DMS53 treated with DMSO at 0.1 percent for 48 hours (cell line): ENCODE data around the gene KCTD2.
"Not testable (repeated sequence)": the region's sequence is repeated elsewhere in the genome, so short reads cannot be mapped to it uniquely, and the experiment has no call there.

Experiments used
- DNase-seq: peaks from one replicate; lab custom pipeline; 2025; ENCODE audit not compliant: unreplicated experiment; lab: John Stamatoyannopoulos, UW

The KCTD2 gene

GRCh38 chr17:75049057-75049456, 2.0 kb downstream of the KCTD2 start:
- no peak for DNase-seq

DNA sequence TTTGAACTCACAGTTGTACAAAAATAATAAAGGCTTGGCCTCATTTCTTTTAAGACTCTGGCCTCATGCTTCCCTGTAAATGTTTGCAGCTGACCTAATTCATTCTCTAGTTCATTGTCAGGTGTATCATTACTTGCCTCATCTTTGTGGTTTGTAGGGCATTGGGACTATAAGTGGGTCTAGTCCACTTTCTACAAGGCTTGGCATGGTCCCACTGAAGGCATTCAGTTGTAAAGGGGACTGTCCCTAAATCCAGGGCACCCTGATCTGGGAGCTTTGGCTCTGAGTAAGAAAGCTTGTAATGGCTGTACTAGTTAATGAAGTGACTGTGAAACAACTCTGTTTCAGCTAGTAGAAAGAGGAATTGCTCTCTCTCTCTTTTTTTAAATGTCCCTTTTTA, 2.7 kb downstream of the KCTD2 start:
- DNase-seq: no peak

DNA sequence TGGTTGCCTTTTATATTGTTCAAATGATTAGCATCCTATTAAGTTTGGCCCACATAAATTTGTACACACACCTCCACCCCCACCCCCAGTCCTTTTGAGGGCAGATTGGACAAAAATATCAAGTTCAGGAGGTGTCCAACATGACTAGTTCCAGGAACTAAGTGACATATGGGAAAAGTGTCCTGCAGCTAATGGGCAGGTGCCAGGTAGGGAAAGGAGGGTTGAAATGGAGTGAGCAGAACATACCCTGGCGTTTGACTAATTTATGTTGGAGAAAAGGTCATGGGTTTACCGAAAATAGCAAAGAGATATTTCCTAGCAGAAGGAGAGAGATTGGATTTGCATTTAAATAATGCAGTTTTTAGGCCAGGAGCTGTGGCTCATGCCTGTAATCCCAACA, 4.9 kb downstream of the KCTD2 start:
- no peak for DNase-seq

GRCh38 chr17:75059369-75060345, 12.6 kb downstream of the KCTD2 start:
- no peak for DNase-seq

GRCh38 chr17:75060434-75061054, 13.5 kb downstream of the KCTD2 start:
- DNase-seq: no peak

DNA sequence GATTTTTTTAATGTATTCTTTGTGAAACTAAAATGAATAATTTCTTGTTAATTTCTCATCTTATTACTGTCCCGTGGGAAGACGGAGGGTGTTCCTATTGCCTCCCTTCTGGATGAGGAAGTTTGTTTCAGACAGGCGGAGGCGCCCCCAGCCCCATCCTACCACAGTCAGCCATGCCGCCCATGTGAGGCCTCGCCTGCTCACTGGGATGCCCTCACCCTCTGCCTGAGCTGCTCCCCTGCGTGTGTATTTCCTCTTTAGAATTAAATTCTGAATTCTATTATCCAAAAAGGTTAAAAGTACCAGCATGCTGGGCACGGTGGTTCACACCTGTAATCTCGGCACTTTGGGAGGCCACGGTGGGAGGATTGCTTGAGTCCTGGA, 14.0 kb downstream of the KCTD2 start:
- no peak for DNase-seq

- no peak for DNase-seq
Observed at GRCh38 chr17:75061618-75062017, 14.6 kb downstream of the KCTD2 start.

GRCh38 chr17:75063201-75063600, 16.2 kb downstream of the KCTD2 start:
- DNase-seq: no peak

DNA sequence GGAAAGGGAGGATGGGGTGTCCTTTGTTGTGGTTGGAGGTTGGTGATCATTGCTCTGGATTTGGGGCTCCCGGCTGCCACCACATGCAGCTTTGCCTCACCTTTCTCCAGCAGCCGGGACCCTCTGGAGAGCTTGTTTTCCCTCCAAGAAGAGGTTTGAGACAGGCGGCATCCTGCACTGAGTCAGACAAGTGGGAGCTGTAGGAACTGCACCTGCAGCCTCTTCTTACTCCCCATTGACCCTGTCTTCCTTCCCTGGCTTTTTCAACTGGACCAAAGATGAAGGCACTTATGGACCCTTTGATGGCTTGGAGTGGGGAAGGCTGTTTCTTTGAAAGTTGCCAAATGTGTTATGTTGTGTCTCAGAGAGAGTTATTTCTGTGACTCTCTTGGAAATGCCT, 16.6 kb downstream of the KCTD2 start:
- DNase-seq: no peak

- no peak for DNase-seq
Observed at GRCh38 chr17:75064040-75064439, 17.0 kb downstream of the KCTD2 start.

DNA sequence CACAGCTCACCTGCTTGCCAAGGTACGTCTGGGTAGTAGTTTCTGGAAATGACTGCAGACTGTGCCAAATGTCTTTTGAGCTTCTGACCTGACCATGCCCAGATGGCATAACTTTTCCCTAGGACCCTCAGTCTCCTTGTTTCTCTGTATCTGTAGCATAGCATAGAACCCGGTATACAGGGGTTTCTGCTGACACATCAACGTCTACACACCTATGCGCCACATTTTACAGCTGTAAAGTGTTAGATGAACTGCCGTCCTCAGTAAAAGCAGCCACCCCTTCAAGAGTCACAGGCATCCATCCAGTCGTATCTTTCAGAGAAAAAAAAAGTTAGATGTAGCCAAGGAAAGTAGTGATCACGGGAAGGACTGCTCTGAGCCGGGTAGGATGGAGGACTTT, 17.4 kb downstream of the KCTD2 start:
- DNase-seq: no peak

DNA sequence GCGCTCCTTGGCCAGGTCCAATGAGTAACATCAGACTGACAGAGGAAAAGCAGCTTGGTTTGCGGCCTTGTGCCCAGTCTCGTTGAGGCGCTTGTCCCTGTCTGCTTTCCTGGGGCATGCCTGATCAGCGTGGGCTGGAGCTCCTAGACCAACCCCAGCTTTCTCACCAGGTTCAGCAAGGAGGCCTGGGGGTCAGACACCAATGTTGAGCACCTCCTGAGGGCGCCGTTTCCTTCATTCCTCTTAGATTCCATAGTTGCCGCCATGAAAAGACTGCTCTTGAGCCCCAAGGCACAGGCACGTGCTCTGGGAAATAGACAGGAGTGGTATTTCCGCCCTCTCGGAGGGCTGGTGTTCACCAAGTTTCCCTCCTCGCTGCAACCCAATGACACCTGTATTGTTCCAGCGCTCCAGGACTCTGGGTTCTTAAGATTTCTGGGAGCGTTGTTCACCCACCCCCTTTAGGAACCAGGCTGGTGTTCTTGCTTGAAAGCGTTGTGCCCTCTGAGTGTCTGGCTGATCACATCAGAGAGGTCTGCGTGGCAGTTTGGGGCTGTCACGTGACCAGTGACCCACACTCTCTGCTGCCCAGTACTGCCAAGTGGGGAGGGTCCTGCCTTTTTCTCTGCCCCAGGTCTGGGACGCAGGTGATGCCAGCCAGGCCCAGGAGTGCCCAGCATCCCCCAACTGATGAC, 18.0 kb downstream of the KCTD2 start:
- no peak for DNase-seq

GRCh38 chr17:75065562-75066151, 18.6 kb downstream of the KCTD2 start:
- no peak for DNase-seq

GRCh38 chr17:75067856-75068255, 20.8 kb downstream of the KCTD2 start:
- DNase-seq: no peak

GRCh38 chr17:75068750-75069149, 21.7 kb downstream of the KCTD2 start:
- no peak for DNase-seq

- DNase-seq: no peak
Observed at GRCh38 chr17:75069783-75070182, 22.8 kb downstream of the KCTD2 start.

- DNase-seq: not testable (repeated sequence)
Observed at GRCh38 chr17:75071478-75072271, 24.6 kb downstream of the KCTD2 start.

DNA sequence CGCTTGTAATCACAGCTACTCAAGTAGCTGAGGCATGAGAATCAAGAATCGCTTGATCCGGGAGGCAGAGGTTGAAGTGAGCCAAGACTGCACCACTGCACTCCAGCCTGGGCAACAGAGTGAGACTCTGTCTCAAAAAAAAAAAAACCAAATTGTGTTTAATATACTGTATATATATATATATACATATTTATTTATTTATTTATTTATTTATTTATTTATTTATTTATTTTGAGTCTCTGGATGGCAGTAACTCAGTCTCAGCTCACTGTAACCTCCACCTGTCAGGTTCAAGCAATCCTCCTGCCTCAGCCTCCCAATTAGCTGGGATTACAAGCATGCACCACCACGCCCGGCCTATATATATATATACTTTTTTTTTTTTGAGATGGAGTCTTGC, 25.9 kb downstream of the KCTD2 start:
- DNase-seq: not testable (repeated sequence)

GRCh38 chr17:75073618-75074047, 26.6 kb downstream of the KCTD2 start:
- DNase-seq: no peak

- DNase-seq: no peak
Observed at GRCh38 chr17:75074532-75074931, 27.5 kb downstream of the KCTD2 start.
